ENCODE results near the gene ST14.
"Not testable (repeated sequence)": the region's sequence is repeated elsewhere in the genome, so short reads cannot be mapped to it uniquely, and the experiment has no call there.

ST14 gene

DNA sequence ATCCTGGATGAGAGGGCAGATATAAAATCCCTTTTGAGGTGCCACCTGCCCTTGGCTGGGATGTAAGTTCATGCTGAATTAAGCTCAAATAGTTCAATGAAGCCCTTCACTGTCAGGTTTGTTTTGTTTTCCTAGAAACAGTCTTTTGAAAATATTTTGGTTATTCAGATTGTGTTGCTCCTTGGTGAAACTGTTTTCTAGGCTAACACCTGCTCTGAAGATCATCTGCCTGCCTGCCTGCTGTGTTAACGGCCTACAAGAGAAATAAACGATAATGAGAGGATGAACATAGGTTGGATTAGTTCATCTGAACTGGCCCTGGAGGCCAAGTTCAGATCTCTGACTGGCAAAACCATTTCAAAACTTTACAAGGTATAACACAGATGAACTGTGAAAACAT, 87.7 kb downstream of the ST14 start:
- TF ChIP-seq HDGF (IDR thresholded peaks at IDR 0.05; ENCODE audit: borderline replicate concordance) (no peak), FOXM1 (IDR thresholded peaks at IDR 0.05; ENCODE audit: borderline replicate concordance) (no peak), ZNF384 (IDR thresholded peaks at IDR 0.05) (no peak), FOXA1 (IDR thresholded peaks at IDR 0.05) (no peak), L3MBTL2 (conservative IDR thresholded peaks at IDR 0.05) (no peak), TARDBP (IDR thresholded peaks at IDR 0.05) (no peak), ARNT (IDR thresholded peaks at IDR 0.05) (no peak), CTBP1 (IDR thresholded peaks at IDR 0.05; ENCODE audit: borderline replicate concordance) (no peak), FOXK2 (IDR thresholded peaks at IDR 0.05) (no peak), BHLHE40 (IDR thresholded peaks at IDR 0.05; ENCODE audit: borderline replicate concordance) (no peak), SP1 (IDR thresholded peaks at IDR 0.05) (no peak), NFRKB (IDR thresholded peaks at IDR 0.05) (no peak), ELF4 (IDR thresholded peaks at IDR 0.05) (no peak), LEF1 (IDR thresholded peaks at IDR 0.05; ENCODE audit: borderline replicate concordance) (no peak), SUZ12 (IDR thresholded peaks at IDR 0.05) (no peak)
- TF ChIP-seq, protein P1, sequence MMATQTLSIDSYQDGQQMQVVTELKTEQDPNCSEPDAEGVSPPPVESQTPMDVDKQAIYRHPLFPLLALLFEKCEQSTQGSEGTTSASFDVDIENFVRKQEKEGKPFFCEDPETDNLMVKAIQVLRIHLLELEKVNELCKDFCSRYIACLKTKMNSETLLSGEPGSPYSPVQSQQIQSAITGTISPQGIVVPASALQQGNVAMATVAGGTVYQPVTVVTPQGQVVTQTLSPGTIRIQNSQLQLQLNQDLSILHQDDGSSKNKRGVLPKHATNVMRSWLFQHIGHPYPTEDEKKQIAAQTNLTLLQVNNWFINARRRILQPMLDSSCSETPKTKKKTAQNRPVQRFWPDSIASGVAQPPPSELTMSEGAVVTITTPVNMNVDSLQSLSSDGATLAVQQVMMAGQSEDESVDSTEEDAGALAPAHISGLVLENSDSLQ (IDR thresholded peaks at IDR 0.05) = no peak
- CTCF ChIA-PET = no interaction called here
- POLR2A ChIA-PET = no interaction called here

DNA sequence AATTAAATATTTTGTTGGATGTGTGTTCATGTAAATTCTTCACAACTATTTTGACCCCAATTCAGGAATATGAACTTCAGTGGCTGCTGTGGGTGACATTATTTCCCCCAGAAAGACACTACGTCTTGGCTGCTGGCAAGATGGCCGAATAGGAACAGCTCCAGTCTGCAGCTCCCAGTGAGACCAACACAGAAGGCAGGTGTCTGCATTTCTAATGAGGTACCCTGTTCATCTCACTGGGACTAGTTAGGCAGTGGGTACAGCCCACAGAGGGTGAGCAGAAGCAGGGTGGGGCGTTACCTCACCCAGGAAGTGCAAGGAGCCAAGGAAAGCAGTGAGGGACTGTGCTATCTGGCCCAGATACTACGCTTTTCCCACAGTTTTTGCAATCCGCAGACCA, 89.8 kb downstream of the ST14 start:
- no peak for TF ChIP-seq ELF4 (IDR thresholded peaks at IDR 0.05)
- TF ChIP-seq SP1 (IDR thresholded peaks at IDR 0.05) = no peak
- no peak for TF ChIP-seq LEF1 (IDR thresholded peaks at IDR 0.05; ENCODE audit: borderline replicate concordance)
- no peak for TF ChIP-seq NFRKB (IDR thresholded peaks at IDR 0.05)
- no peak for TF ChIP-seq ZNF384 (IDR thresholded peaks at IDR 0.05)
- no peak for TF ChIP-seq CTBP1 (IDR thresholded peaks at IDR 0.05; ENCODE audit: borderline replicate concordance)
- TF ChIP-seq L3MBTL2 (conservative IDR thresholded peaks at IDR 0.05) = no peak
- TF ChIP-seq HDGF (IDR thresholded peaks at IDR 0.05; ENCODE audit: borderline replicate concordance) = no peak
- TF ChIP-seq TARDBP (IDR thresholded peaks at IDR 0.05) = no peak
- no peak for TF ChIP-seq FOXK2 (IDR thresholded peaks at IDR 0.05)
- no peak for TF ChIP-seq ARNT (IDR thresholded peaks at IDR 0.05)
- DNase-seq (ENCODE audit: extremely low spot score) = no peak
- POLR2A ChIA-PET = no interaction called here
- CTCF ChIA-PET = no interaction called here

More for the DNA sequence above, 87.7 kb downstream of the ST14 start:
- no peak for DNase-seq (ENCODE audit: extremely low spot score)

DNA sequence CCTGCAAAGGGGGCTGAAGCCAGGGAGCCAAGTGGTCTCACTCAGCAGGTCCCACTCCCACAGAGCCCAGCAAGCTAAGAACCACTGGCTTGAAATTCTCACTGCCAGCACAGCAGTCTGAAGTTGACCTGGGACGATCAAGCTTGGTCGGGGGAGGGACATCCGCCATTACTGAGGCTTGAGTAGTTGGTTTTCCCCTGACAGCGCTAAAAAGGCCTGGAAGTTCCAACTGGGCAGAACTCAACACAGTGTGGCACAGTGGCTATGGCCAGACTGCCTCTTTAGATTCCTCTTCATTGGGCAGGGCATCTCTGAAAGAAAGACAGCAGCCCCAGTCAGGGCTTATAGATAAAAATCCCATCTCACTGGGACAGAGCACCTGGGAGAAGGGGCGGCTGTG, 90.3 kb downstream of the ST14 start:
- CTCF ChIA-PET; DNase-seq (ENCODE audit: extremely low spot score); POLR2A ChIA-PET: not testable (repeated sequence)

DNA sequence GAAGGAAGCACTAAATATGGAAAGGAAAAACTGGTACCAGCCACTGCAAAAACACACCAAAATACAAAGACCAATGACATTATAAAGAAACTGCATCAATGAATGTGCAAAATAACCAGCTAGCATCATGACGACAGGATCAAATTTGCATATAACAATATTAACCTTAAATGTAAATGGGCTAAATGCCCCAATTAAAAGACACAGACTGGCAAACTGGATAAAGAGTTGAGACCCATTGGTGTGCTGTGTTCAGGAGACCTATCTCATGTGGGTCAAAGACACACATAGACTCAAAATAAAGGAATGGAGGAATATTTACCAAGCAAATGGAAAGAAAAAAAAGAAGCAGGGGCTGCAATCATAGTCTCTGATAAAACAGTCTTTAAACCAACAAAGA, 92.2 kb downstream of the ST14 start:
- DNase-seq (ENCODE audit: extremely low spot score); POLR2A ChIA-PET; CTCF ChIA-PET: not testable (repeated sequence)

All from HEK293T (cell line).